ENCODE results near the gene ERN1. TPM values are rescaled to one million over a fixed set of nuclear protein-coding genes. Genes with fewer than 3 reads are reported as not detected.

Gene ERN1
- total RNA-seq, 2 experiments from 2014 or later: 21.9 to 22.0 TPM

DNA sequence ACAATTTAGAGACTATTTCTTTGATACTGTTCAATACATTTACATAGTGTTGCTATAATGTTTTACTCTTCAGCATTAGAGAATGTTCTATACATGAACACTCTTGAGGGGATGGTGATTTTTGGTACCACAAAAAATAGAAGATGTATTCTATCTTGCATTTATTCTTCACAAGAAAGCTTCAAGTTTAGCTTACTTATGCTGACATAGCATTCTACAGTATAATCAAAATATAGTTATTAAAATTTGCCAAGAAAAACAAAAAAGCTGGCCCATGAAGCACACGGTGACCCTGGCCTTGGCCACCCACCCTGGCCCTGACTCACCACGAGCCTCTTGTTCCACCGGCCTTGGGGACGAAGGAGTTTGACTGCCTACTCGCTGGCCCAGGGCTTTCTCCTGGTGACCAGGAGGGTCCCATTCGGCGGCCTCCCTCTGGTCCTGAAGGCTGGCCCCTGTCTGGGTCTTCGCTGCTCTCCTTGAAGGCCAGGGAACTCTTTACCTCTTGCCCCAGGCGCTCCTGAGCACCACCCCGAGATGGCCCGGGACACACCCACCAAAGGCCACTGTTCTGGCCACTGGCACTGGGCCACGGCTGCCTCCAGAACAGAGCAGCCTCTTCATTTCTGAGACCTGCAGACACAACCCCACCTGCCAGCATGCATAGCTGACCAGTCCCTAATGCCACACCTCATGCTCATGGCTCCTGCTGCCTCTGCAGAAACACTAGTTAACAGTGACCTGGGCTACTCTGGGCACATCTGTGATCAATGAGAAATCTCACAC lies 87.1 kb downstream of the ERN1 start:
- Mint-ChIP-seq H3K4me1 (ENCODE audit: low read depth) (peaks cover 7% of the 10 kb centered on the region), H3K27ac (no peak overlapping the region), H3K4me3 (no peak overlapping the region), H3K27me3 (ENCODE audit: low read depth) (no peaks in the 10 kb centered on the region), H3K9me3 (no peaks in the 10 kb centered on the region), H3K36me3 (ENCODE audit: low read depth) (peaks cover 36% of the 10 kb centered on the region)
- intact Hi-C loops (cut with micrococcal nuclease): no loop called here
- DNase-seq: no peak
- CTCF ChIA-PET: interaction anchor here (0.6 to 2.3 kb wide), 8 partner anchors 14 to 139 kb away, joined by 3 to 22 read pairs (median 4); no protein-coding TSS in a partner anchor

DNA sequence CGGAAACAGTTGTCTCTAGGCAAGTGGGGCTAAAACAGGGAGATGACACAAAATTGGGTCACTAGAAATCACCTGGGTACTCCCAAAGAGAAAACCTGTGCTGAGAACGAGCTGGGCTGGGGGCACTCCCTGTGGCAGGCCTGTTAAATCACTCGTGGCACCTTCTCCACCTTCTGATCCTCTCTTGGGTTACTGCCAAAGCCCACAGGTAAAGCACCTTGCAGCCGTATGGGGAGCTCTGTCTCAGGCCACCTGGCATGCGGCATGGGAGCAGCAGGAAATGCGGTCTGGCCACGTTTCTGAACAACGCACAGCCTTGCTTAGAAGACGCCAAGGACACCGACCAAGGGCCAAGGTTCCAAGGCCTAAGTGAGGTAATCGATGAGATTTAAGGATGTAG lies 88.0 kb downstream of the ERN1 start:
- Mint-ChIP-seq H3K27ac (peak overlapping the region; percentile 32), H3K4me1 (ENCODE audit: low read depth) (peaks cover 7% of the 10 kb centered on the region), H3K27me3 (ENCODE audit: low read depth) (no peaks in the 10 kb centered on the region), H3K36me3 (ENCODE audit: low read depth) (peaks cover 33% of the 10 kb centered on the region), H3K9me3 (no peaks in the 10 kb centered on the region), H3K4me3 (no peak overlapping the region)
- CTCF ChIA-PET: interaction anchor here (0.7 to 2.3 kb wide), 6 partner anchors 13 to 138 kb away, joined by 3 to 22 read pairs (median 4); no protein-coding TSS in a partner anchor
- intact Hi-C loops (cut with micrococcal nuclease): no loop called here
- no peak for DNase-seq

DNA sequence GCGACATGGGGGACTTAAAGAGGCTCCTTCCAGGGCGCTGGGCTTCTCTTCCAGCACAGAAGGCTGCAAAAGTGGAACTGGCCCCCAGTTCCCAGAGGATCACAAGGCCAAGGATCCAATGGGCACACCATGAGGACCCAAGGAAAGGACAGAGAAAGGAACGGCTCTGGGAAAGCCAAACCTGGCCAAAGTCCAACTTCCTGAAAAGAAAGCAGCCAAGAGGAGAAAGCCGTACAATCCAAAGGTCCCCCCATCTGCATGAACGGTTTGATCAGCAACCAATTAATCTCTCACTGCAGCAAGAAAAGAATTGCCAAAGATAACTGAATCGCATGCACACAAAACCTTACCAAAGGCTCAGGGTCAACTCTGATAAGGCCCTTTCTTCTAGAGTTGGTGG lies 89.7 kb downstream of the ERN1 start:
- Mint-ChIP-seq H3K27me3 (ENCODE audit: low read depth) (no peaks in the 10 kb centered on the region), H3K27ac (no peak overlapping the region), H3K4me1 (ENCODE audit: low read depth) (peaks cover 7% of the 10 kb centered on the region), H3K4me3 (no peak overlapping the region), H3K9me3 (no peaks in the 10 kb centered on the region), H3K36me3 (ENCODE audit: low read depth) (peaks cover 24% of the 10 kb centered on the region)
- CTCF ChIA-PET: interaction anchor here (1.8 to 1.9 kb wide), 2 partner anchors 14 to 15 kb away, joined by 6 to 8 read pairs; no protein-coding TSS in a partner anchor
- DNase-seq: no peak
- intact Hi-C loops (cut with micrococcal nuclease): no loop called here

DNA sequence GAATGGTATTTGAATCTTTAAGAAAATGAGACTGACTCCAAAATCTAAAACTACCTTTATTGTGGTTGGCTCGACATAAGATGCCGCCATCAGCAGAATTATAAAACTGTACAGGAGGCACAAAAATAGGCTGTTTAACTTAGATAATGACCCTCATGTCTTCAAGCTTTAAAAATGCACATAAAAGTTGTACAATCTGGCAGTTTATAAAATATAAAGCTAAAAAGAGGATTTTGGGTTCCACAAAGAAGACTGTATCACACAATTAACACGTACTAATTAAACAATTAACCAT lies 90.9 kb downstream of the ERN1 start:
- CTCF ChIA-PET: interaction anchor here (1.4 to 3.7 kb wide), 3 partner anchors 10 to 95 kb away, joined by 4 to 16 read pairs (median 8); no protein-coding TSS in a partner anchor
- Mint-ChIP-seq H3K27ac (no peak overlapping the region), H3K4me3 (no peak overlapping the region), H3K4me1 (ENCODE audit: low read depth) (peaks cover 7% of the 10 kb centered on the region), H3K36me3 (ENCODE audit: low read depth) (peaks cover 17% of the 10 kb centered on the region), H3K27me3 (ENCODE audit: low read depth) (no peaks in the 10 kb centered on the region), H3K9me3 (no peaks in the 10 kb centered on the region)
- no peak for DNase-seq
- intact Hi-C loops (cut with micrococcal nuclease): no loop called here

DNA sequence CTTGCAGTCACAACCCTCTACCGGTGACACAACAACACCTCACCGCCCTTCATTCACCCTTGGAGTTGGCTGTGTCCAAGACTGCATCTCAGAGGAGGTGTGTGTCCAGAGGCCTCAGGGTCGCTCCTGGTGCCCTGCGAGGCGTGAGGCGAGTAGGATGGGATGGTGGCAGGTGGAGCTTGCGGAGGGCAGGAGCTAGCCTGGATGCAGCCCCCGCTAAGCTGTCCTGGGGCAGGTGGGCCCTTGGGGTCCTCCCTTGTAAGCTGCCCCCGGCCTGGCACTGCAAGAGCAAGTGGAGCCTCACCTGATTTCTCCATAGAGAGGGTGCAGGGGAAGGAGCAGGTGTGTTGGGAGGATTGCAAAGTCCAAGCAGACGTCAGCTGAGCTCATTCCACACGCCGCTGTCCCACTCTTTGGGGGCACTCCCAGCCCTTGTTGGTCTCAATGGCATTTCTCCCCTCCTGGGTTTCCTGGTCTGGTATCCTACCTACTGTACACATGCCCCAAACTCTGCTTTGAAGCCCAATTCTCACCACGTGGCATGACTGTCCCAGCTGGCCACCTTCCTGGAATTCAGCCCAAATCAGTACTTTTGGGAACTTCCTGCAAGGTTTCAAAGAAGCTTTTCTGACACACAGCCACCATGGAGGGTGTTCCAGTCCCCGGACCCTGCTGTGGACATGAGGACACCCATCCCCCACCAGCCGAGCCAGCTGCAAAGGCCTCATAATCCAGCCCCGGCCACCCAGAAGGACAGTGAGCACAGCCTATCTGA lies 91.4 kb downstream of the ERN1 start:
- intact Hi-C loops (cut with micrococcal nuclease): no loop called here
- Mint-ChIP-seq H3K36me3 (ENCODE audit: low read depth) (peaks cover 11% of the 10 kb centered on the region), H3K27ac (no peak overlapping the region), H3K9me3 (no peaks in the 10 kb centered on the region), H3K4me1 (ENCODE audit: low read depth) (peaks cover 7% of the 10 kb centered on the region), H3K27me3 (ENCODE audit: low read depth) (no peaks in the 10 kb centered on the region), H3K4me3 (no peak overlapping the region)
- no peak for DNase-seq
- CTCF ChIA-PET: interaction anchor here (0.6 to 3.7 kb wide), 5 partner anchors 10 to 292 kb away, joined by 3 to 16 read pairs (median 4); no protein-coding TSS in a partner anchor

DNA sequence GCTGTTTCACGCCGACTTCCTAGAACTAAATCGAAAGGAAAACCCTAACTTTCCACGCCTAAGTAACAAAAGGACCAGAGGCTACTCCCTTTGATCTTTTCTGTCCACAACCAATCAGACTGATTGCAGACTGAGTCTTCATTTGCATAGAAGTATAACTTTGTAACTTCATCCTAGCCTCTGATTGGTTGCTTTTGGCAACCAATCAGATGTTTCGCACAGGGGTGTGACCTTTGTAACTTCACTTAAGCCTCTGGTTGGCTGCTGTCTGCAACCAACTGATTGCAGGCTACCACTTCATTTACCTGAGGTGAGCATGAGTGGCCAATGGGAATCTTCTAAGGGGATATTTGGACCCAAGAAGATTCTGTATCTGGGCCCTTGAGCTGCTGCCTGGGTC lies 92.1 kb downstream of the ERN1 start:
- Mint-ChIP-seq H3K36me3 (ENCODE audit: low read depth) (peaks cover 9% of the 10 kb centered on the region), H3K9me3 (no peaks in the 10 kb centered on the region), H3K27me3 (ENCODE audit: low read depth) (no peaks in the 10 kb centered on the region), H3K4me1 (ENCODE audit: low read depth) (peaks cover 7% of the 10 kb centered on the region), H3K27ac (no peak overlapping the region), H3K4me3 (no peak overlapping the region)
- DNase-seq: no peak
- intact Hi-C loops (cut with micrococcal nuclease): no loop called here
- CTCF ChIA-PET: interaction anchor here (1.1 to 3.7 kb wide), 2 partner anchors 9 to 118 kb away, joined by 3 to 16 read pairs; no protein-coding TSS in a partner anchor

DNA sequence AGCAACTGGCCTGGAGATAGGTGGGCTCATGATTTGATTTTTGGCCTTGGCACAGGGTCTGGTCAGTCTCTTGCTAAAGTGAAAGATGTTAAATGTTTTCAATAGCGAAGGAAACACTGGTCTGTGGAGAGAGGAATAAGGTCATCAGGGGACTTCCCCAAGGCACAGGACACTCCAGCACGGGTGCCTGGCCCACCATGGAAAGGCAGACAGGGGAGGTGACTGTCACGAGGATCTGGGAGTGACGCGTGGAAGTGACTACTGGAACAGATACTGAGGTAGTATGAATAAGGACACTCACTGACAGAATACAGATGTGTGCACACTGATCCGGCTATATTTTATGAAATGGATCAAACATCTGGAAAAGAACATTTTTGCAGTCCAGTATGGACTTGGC lies 92.8 kb downstream of the ERN1 start:
- peaks cover 5% of the 10 kb centered on the region for H3K4me1 Mint-ChIP-seq (ENCODE audit: low read depth)
- CTCF ChIA-PET: interaction anchor here (3.7 kb wide), 1 partner anchor 8 kb away, joined by 16 read pairs; no protein-coding TSS in a partner anchor
- H3K36me3 Mint-ChIP-seq (ENCODE audit: low read depth): peaks cover 7% of the 10 kb centered on the region
- no peak for DNase-seq
- no peak overlapping the region for H3K4me3 Mint-ChIP-seq
- H3K9me3 Mint-ChIP-seq: no peaks in the 10 kb centered on the region
- intact Hi-C loops (cut with micrococcal nuclease): no loop called here
- no peaks in the 10 kb centered on the region for H3K27me3 Mint-ChIP-seq (ENCODE audit: low read depth)
- no peak overlapping the region for H3K27ac Mint-ChIP-seq

DNA sequence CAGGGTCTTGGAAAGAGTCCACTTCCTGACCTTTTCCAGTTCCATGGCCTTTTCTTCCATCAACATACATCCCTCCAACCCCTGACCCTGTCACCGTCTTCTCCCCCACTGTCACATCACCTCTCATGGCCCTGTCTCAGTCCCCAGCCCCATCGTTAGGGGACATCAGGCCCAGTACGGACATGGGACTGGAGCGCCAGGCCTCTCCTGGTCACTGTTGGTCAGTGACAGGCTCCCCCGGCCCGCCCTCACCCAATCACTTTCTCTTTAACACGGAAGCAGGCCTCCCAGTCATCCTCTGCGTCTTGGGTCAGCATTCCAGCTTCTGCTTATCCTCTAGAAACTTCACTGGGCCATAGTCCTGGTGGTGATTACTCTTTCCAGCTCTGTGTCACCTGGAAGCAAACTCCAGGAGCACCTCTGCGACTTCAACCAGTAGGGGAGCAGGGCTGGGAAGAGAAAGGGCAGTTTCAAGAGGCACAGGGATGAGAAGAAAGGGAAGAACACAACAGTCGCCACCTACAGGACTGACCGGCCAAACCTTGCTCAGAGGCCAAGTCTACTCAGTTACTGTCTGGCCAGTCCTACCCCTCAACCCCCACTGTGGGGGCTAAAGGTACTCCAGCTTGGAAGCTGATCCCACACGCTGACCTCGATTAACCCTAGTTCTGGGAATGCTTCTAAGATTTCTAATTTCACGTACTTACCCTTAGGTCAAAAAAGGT lies 93.6 kb downstream of the ERN1 start:
- Mint-ChIP-seq H3K9me3 (no peaks in the 10 kb centered on the region), H3K27ac (no peak overlapping the region), H3K27me3 (ENCODE audit: low read depth) (no peaks in the 10 kb centered on the region), H3K4me1 (ENCODE audit: low read depth) (no peaks in the 10 kb centered on the region), H3K36me3 (ENCODE audit: low read depth) (peaks cover 3% of the 10 kb centered on the region), H3K4me3 (no peak overlapping the region)
- intact Hi-C loops (cut with micrococcal nuclease): no loop called here
- DNase-seq: no peak
- CTCF ChIA-PET: interaction anchor here (0.7 to 3.7 kb wide), 4 partner anchors 8 to 116 kb away, joined by 3 to 16 read pairs (median 3); no protein-coding TSS in a partner anchor

DNA sequence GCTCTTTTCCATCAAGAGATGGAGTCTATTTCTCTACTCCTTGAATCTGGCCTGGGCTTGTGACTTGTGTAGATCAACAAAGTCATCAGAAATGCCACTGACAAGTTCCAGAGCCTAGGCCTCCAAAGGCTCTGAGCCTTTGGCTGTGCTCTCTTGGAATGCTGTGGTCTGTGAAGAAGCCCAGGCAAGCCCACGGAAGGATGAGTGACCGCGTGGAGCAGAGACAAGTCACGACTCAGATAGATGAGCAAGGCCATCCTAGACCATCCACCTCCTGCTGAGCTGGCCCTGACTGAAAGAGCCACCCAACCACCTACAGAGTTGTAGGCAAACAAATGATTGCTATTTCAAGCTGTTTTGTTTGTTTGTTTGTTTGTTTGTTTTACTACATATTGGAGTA lies 97.9 kb downstream of the ERN1 start:
- intact Hi-C loops (cut with micrococcal nuclease): no loop called here
- CTCF ChIA-PET: interaction anchor here (8.3 kb wide), 1 partner anchor 100 kb away, joined by 372 read pairs; the partner anchor contains the start of gene ERN1
- Mint-ChIP-seq H3K4me3 (no peak overlapping the region), H3K27me3 (ENCODE audit: low read depth) (no peaks in the 10 kb centered on the region), H3K27ac (no peak overlapping the region), H3K4me1 (ENCODE audit: low read depth) (peaks cover 10% of the 10 kb centered on the region), H3K36me3 (ENCODE audit: low read depth) (no peaks in the 10 kb centered on the region), H3K9me3 (no peaks in the 10 kb centered on the region)
- DNase-seq: no peak

DNA sequence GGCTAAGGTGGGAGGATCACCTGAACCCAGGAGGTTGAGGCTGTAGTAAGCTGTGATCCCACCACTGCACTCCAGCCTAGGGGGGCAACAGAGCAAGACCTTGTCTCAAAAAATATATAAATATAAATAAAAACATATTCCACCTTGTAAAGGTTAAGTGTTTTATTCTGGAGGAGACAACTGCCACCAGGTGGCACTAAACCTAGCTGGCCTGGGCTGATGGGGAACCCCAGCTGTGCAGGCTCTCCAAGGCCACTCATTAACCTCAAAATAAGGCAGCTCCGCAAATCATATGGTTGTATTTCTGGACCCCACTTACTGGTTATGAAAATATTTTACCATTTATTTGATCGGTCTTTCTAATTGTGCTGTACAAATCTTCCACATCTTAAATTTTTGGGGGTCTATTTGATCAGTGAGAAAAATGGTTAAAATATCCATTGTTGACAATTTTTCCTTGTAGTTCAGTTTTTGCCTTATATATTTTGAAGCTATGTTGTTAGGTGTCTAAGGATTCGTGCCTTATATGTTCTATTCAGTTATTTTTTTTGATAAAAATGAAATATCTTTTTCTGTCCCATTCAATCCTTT lies 101.0 kb downstream of the ERN1 start:
- H3K4me1 Mint-ChIP-seq (ENCODE audit: low read depth): peaks cover 34% of the 10 kb centered on the region
- peak; percentile 87 for DNase-seq
- H3K27me3 Mint-ChIP-seq (ENCODE audit: low read depth): no peaks in the 10 kb centered on the region
- H3K36me3 Mint-ChIP-seq (ENCODE audit: low read depth): no peaks in the 10 kb centered on the region
- H3K27ac Mint-ChIP-seq: no peak overlapping the region
- no peaks in the 10 kb centered on the region for H3K9me3 Mint-ChIP-seq
- CTCF ChIA-PET: interaction anchor here (0.6 to 8.6 kb wide), 57 partner anchors 8 to 261 kb away, joined by 3 to 372 read pairs (median 5); partner anchors contain the start of genes CSHL1, ERN1, GH1 and GH2
- intact Hi-C loops (cut with micrococcal nuclease): loop anchor here (1.0 to 10.0 kb wide), 6 partner anchors 32 to 366 kb away; partner anchors contain the start of genes CD79B and PECAM1
- no peak overlapping the region for H3K4me3 Mint-ChIP-seq

DNA sequence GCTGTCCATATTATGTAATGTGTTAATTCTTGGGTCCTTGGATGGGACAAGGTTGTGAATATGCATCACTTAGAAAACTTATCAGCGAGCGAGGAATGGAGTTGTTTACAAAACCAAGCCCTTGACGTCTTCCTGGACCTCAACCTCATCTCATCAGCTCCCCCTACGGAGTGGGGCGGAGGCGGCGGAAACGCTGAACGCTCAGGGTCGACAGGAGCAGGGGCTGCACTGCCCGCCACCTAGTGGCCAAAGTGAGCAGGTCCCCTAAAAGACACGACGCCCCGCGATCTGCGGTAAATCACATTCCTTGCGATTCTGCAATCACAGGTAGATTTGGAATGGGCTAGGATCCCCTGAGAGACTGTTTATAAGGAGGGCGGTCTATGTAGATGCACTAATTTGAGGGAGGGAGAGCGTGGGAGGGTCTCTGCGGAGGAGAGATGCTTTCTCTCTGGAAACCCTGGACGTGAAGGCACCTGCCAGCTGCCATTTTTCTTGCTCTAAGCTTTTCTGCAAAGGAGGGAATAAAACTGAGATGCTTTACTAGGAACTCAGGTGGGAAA lies 104.1 kb downstream of the ERN1 start:
- H3K36me3 Mint-ChIP-seq (ENCODE audit: low read depth): no peaks in the 10 kb centered on the region
- peak overlapping the region; percentile 75 for H3K4me3 Mint-ChIP-seq
- H3K9me3 Mint-ChIP-seq: no peaks in the 10 kb centered on the region
- H3K27ac Mint-ChIP-seq: peak overlapping the region; percentile 75
- H3K27me3 Mint-ChIP-seq (ENCODE audit: low read depth): no peaks in the 10 kb centered on the region
- intact Hi-C loops (cut with micrococcal nuclease): loop anchor here (1.0 to 10.0 kb wide), 6 partner anchors 80 to 369 kb away; partner anchors contain the start of genes CD79B, ERN1 and PECAM1
- peaks cover 61% of the 10 kb centered on the region for H3K4me1 Mint-ChIP-seq (ENCODE audit: low read depth)
- CTCF ChIA-PET: interaction anchor here (0.6 to 8.6 kb wide), 39 partner anchors 9 to 1065 kb away, joined by 3 to 372 read pairs (median 5); partner anchors contain the start of genes CD79B, CSHL1, ERN1 and GH1
- DNase-seq: peak; percentile 95
